HEK293T (cell line): ENCODE results near the gene GALNT14.
"Not testable (repeated sequence)": the region's sequence is repeated elsewhere in the genome, so short reads cannot be mapped to it uniquely, and the experiment has no call there.

Source experiments
- CTCF ChIA-PET: fragments of 350-600 bp; formaldehyde crosslinking; extraction: SDS; loops from one replicate; lab custom pipeline; 2021; ENCODE audit warnings: antibody characterized with exemption, inconsistent platforms; lab: Yijun Ruan, JAX
- POLR2A ChIA-PET: fragments of 350-600 bp; formaldehyde crosslinking; extraction: SDS; loops from one replicate; lab custom pipeline; 2020; ENCODE audit warnings: antibody characterized with exemption, inconsistent platforms; lab: Yijun Ruan, JAX
- DNase-seq: peaks from one replicate; pipeline ENCODE4 v3.0.0; 2012; ENCODE audit warnings: mixed read lengths; ENCODE audit errors: extremely low spot score
- ARNT ChIP-seq: fragments of 450-650 bp; IDR thresholded peaks from 2 replicates; pipeline ENCODE4 v1.6.1; 2017; ENCODE audit warnings: mild to moderate bottlenecking
- BHLHE40 ChIP-seq: fragments of 450-650 bp; IDR thresholded peaks from 2 replicates; pipeline ENCODE4 v1.6.1; 2016; ENCODE audit warnings: mild to moderate bottlenecking, moderate library complexity, borderline replicate concordance
- CTBP1 ChIP-seq: fragments of 450-650 bp; IDR thresholded peaks from 2 replicates; pipeline ENCODE4 v1.6.1; 2016; ENCODE audit warnings: borderline replicate concordance
- ELF4 ChIP-seq: fragments of 450-650 bp; IDR thresholded peaks from 2 replicates; pipeline ENCODE4 v1.6.1; 2017; ENCODE audit warnings: antibody characterized with exemption
- FOXA1 ChIP-seq: fragments of 450-650 bp; IDR thresholded peaks from 2 replicates; pipeline ENCODE4 v1.6.1; 2016; ENCODE audit warnings: mild to moderate bottlenecking
- FOXK2 ChIP-seq: fragments of 450-650 bp; IDR thresholded peaks from 2 replicates; pipeline ENCODE4 v1.6.1; 2016; ENCODE audit warnings: mild to moderate bottlenecking
- FOXM1 ChIP-seq: fragments of 450-650 bp; IDR thresholded peaks from 2 replicates; pipeline ENCODE4 v1.6.1; 2017; ENCODE audit warnings: mild to moderate bottlenecking, borderline replicate concordance
- HDGF ChIP-seq: fragments of 450-650 bp; IDR thresholded peaks from 2 replicates; pipeline ENCODE4 v1.6.1; 2017; ENCODE audit warnings: antibody characterized with exemption, borderline replicate concordance
- L3MBTL2 ChIP-seq: fragments of 450-650 bp; conservative IDR thresholded peaks from 2 replicates; pipeline ENCODE4 v1.6.1; 2016; ENCODE audit warnings: mild to moderate bottlenecking
- LEF1 ChIP-seq: fragments of 450-650 bp; IDR thresholded peaks from 2 replicates; pipeline ENCODE4 v1.6.1; 2017; ENCODE audit warnings: mild to moderate bottlenecking, borderline replicate concordance
- NFRKB ChIP-seq: fragments of 450-650 bp; IDR thresholded peaks from 2 replicates; pipeline ENCODE4 v1.6.1; 2016; ENCODE audit warnings: mild to moderate bottlenecking, moderate library complexity
- PKNOX1 ChIP-seq: fragments of 450-650 bp; IDR thresholded peaks from 2 replicates; pipeline ENCODE4 v1.6.1; 2016
- SP1 ChIP-seq: fragments of 450-650 bp; IDR thresholded peaks from 2 replicates; pipeline ENCODE4 v1.6.1; 2017
- SUZ12 ChIP-seq: fragments of 450-650 bp; IDR thresholded peaks from 2 replicates; pipeline ENCODE4 v1.6.1; 2016; ENCODE audit warnings: mild to moderate bottlenecking
- TARDBP ChIP-seq: fragments of 450-650 bp; IDR thresholded peaks from 2 replicates; pipeline ENCODE4 v1.6.1; 2016
- ZNF384 ChIP-seq: fragments of 450-650 bp; IDR thresholded peaks from 2 replicates; pipeline ENCODE4 v1.6.1; 2016

The GALNT14 gene

GRCh38 chr2:30912056-30912455 is 226.2 kb downstream of the GALNT14 start:
- ChIA-PET CTCF (no interaction called here), POLR2A (no interaction called here)
- TF ChIP-seq ZNF384 (no peak), FOXM1 (no peak), ELF4 (no peak), L3MBTL2 (no peak), PKNOX1 (no peak), NFRKB (no peak), SUZ12 (no peak), SP1 (no peak), LEF1 (no peak), BHLHE40 (no peak), FOXA1 (no peak), FOXK2 (no peak), TARDBP (no peak), CTBP1 (no peak), ARNT (no peak), HDGF (no peak)
- no peak for DNase-seq

- no peak for DNase-seq
- CTCF ChIA-PET: no interaction called here
- POLR2A ChIA-PET: no interaction called here
- TF ChIP-seq BHLHE40: no peak
- TF ChIP-seq LEF1: no peak
Measured at GRCh38 chr2:30911327-30911726, 226.9 kb downstream of the GALNT14 start.

GRCh38 chr2:30910686-30911085 is 227.6 kb downstream of the GALNT14 start:
- ChIA-PET POLR2A (no interaction called here), CTCF (no interaction called here)
- no peak for TF ChIP-seq SUZ12
- no peak for TF ChIP-seq PKNOX1
- no peak for DNase-seq

- CTCF ChIA-PET, POLR2A ChIA-PET, DNase-seq: not testable (repeated sequence)
Measured at GRCh38 chr2:30904437-30904836, 233.8 kb downstream of the GALNT14 start.

GRCh38 chr2:30903326-30903725 is 234.9 kb downstream of the GALNT14 start:
- ChIA-PET CTCF (no interaction called here), POLR2A (no interaction called here)
- DNase-seq: no peak
- no peak for TF ChIP-seq FOXM1

GRCh38 chr2:30900381-30900780 is 237.9 kb downstream of the GALNT14 start:
- CTCF ChIA-PET: no interaction called here
- no peak for DNase-seq
- TF ChIP-seq CTBP1 (no peak), LEF1 (no peak), NFRKB (no peak), ZNF384 (no peak), ELF4 (no peak), PKNOX1 (no peak), FOXA1 (no peak), SP1 (no peak), L3MBTL2 (no peak), FOXK2 (no peak), TARDBP (no peak)
- POLR2A ChIA-PET: no interaction called here

- TF ChIP-seq CTBP1 (no peak), ZNF384 (no peak), HDGF (no peak), ELF4 (no peak), TARDBP (no peak), ARNT (no peak), PKNOX1 (no peak), L3MBTL2 (no peak), BHLHE40 (no peak), LEF1 (no peak)
- CTCF ChIA-PET: no interaction called here
- no peak for DNase-seq
- POLR2A ChIA-PET: no interaction called here
Measured at GRCh38 chr2:30899516-30900054, 238.7 kb downstream of the GALNT14 start.
